Kidney tubule cell (primary cell): Measurements from ENCODE around the gene GPR137B.

ENCODE experiments used
- DNase-seq: peaks from one replicate; pipeline ENCODE4 v3.0.0-alpha.2; 2018; ENCODE audit warnings: low spot score

GPR137B gene

GRCh38 chr1:236258114-236258622 is 115.8 kb downstream of the GPR137B start:
- DNase-seq, result no peak
